ENCODE data around the gene NTN5.

GRCh38 chr19:48615231-48616040 lies 57.4 kb downstream of the NTN5 start:
- TF ChIP-seq TARDBP (IDR thresholded peaks at IDR 0.05) (no peak), L3MBTL2 (conservative IDR thresholded peaks at IDR 0.05) (no peak), ZNF384 (IDR thresholded peaks at IDR 0.05) (no peak), ELF4 (IDR thresholded peaks at IDR 0.05) (no peak), SP1 (IDR thresholded peaks at IDR 0.05) (no peak), FOXA1 (IDR thresholded peaks at IDR 0.05) (no peak)

Measured in HEK293T (cell line).